Activated T-cell treated with anti-CD3 and anti-CD28 coated beads for 4 hours (primary cell): ENCODE results near the gene MRGPRF.

Experiments
- DNase-seq: peaks from one replicate; pipeline ENCODE4 v3.0.0-alpha.2; 2020

MRGPRF gene

DNA sequence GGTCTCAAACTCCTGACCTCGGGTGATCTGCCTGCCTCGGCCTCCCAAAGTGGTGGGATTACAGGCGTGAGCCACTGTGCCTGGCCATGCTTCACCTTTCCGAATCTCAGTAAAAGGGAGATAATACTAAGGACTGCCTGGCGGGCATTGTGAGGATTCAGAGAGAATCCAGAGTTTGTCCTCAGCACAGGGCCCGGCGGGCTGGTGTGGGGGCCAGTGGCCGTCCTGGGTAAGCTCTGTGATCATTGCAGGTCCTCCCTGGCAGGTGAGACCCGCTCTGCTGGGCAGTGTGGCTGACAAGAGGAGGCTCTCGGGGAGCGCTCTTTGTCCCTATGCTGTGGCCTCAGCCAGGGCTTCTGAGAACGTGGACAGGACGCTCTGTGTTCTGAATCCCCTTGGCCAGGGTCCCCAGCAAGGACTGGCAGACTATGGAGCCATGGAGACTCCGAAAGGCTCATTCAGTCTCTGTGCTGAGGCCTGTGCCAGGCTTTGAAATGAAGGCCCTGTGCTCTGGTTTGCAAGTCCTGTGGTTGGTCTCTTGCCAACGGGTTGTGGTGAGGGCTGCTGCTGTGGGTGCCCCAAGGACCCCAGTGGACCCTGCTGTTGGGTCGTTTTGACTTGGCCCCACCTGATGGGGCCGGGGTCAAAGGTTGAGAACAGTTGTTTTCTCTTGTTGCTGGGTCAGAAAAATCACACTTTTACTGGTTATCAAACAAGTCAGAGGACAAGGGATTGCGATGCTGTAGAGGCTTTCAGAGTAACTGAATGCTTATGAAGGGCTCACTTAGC lies 37.7 kb upstream of the MRGPRF start:
- DNase-seq, result no peak

DNA sequence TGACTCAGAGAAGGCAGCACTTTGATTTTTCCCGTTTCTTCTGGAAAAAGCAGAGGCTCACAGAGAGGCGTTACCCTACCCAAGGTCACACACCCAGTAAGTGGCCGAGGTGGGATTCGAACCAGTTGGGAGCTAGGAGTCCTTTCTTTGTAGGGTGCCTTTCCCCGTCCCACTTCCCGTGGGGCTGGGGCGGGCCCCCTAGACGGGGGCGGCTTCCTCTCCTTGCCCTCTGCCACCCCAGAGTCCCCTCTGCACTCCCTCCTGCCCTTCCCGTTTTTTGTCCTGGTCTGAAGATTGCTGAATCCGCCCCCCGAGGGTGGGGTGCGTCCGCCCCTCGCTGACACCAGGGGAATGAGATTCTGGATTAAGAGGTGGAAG lies 36.4 kb upstream of the MRGPRF start:
- DNase-seq, result no peak

DNA sequence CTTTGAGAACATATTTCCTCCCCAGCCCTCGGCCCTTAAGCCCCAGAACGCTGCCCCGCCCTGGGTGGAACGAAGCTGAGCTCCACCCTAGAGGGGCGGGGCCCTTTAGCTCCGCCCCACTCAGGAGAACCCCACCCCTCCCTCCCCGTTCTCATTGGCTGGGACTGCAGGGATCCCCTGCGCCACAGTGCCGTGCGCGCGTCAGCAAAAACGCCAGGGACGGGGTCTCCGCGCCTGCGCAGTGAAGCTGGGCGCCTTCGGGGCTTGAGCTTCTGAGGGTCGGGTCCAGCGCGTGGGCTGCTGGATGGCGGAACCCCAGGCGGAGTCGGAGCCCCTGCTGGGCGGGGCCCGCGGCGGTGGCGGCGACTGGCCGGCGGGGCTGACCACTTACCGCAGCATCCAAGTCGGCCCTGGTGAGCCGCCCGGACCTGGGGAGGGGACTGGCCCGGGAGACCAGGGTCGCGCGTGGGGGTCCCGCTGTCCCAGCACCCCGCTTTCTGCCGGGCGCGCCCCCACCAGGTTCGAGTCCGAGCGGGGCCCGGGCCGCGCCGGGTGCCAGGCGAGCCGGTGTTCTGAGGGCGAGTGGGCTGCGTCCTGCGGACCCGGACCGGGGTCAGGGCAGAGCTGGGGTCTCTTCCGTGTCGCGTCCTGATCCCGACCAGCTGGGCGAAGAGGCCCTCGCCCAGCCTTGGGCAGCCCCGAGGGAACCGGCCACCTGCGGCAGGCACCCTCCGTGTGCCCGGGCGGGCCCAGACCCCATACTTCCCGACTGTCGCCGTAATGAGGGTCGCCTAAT lies 35.8 kb upstream of the MRGPRF start, which contains the start of gene TPCN2:
Gene TPCN2, plus strand, starts transcription at position 239 of the 796 bp plus-strand sequence. Its CDS starts 66 bp downstream, at position 305.
- DNase-seq, result peak; percentile 85

DNA sequence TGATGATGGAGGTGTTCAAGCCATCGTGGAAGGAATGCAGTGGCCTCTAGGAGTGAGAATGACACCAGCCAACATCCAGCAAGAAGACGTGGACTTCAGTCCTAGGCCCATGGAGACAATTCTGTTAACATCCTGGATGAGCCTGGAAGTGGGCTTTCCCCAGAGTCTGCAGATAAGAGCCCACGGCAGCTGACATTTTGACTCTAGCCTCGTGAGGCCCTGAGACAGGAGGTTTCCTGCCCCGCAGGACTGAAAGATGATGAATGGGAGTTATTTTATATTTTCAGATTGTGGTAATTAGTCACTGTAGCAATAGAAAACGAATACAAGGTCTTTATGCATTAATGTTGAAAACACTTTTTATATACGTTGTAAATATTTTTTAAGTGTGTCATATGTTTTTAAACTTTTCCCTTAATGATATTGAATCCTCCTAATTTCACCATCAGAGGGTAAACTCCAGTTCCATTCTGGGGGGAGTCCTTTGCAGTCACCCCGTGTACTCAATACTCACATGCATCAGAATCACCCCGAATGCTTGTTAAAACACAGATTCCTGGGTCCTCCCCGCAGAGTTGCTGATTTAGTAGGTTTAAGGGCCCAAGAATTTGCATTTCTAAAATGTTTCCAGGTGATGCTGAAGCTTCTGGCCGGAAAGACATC lies 35.1 kb upstream of the MRGPRF start:
- no peak for DNase-seq

DNA sequence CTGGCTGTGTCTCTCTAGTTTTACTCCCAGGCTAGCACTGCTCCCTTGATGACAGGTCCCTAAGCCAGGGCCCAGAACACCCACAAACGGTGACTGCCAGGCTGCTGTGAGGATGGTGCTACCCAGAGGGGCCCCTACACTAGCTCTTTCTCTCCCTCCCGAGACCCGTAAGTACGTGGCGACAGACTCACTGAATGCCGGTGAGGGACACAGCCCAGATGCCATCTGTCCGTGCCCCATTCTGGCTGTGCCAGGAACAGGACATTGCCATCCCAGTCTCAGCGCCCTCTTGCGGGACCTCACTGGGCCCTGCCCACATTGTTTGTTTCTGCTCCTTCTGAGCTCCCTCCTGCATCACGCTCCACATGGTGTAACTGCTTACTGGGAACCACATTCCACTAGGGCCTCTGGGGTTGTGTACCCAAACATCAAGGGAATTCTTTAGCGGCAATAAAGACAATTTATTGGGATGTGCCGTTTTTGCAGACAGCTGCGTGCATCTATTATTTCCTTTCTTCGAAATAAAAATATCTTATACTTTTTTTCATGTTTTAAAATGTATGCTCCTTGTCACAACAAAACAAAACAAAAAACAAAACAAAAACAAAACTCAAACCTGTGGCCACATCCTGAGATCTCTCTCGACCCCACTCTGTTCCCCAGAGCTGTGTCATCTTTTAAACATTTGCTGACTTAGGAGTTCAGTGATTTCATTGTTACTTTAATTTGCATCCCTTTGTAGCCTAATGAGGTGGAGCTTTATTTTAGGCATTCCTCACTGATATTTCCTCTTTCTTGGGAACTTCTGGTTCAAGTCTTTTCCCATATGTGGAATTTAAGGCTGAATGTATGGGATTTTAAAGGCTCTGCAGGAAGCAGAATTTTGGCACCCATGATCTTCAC lies 31.3 kb upstream of the MRGPRF start:
- no peak for DNase-seq

DNA sequence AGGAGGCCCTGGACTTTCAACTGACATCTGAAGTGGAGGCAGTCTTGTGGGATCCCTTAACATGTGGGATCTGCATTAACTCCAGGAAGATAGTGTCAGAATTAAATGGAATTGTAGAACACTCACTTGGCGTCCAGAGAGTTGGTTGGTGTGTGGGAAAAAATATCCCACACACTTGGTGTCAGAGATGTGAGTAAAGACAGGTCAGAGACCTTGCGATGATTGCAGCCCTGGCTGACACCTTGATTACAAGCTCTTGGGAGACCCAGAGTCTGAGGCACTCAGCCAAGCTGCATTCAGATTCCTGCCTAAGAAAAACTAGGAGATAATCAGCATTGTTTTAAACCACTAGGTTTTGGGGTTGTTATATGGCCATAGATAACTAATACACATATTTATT lies 28.5 kb upstream of the MRGPRF start:
- DNase-seq, result no peak

DNA sequence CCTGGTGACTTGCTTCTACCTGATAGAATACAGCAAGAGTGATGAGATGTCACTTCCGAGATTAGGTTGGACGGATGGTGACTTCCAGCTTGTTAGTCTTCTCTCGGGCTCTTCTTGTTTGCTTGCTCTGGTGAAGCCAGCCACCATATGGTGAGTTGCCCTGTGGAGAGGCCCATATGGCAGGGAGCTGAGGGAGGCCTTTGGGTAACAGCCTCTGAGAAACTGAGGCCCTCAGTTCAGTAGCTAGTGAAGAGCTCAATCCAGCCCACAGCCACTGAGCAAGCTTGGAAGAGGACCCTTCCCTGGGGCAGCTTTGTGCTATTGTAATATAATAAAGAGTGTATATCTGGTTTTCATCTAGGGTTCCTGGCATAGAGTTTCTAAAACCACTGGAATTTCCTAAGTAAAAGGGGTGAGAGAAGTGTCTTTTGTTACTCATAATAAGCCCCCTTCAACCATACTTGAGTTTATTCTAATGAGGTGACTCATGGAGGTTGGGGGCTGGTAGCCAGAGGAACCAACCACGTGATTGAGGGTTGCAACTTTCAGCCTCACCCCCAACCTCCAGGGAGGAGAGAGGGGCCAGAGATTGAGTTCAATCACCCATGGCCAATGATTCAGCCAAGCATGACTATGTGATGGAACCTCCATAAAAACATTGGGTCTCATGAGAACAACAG lies 27.7 kb upstream of the MRGPRF start:
- DNase-seq, result no peak

DNA sequence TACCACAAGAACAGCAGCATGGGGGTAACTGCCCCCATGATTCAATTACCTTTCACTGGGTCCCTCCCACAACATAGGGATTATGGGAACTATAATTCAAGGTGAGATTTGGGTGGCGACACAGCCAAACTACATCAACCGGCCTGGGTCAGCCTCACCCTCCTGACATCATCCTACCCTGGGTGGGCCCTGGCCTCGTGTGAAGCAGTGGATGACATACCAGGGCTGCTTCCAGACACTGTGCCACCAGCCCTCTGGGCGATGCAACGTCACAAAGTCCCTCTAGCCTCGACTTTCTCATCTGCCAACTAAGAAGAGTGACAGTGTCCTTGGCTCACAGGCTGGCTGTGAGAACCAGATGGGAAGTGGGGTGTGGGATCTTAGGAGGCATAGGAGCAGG lies 27.0 kb upstream of the MRGPRF start:
- DNase-seq, result no peak

DNA sequence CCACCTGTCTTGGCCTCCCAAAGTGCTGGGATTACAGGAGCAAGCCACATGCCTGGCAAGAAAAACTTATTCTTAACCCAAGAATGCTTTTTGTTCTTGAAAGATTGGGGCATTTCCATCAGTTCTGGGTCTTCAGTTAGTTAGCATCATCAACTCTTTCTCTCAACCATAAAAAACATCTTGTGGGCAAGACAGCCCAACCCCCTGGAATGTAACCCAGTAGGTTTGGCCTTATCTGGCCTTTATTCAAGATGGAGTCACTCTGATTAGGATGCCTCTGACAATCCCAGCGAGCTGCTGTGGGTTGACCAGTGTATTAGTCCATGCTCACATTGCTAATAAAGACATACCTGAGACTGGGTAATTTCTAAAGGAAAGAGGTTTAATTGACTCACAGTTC lies 26.5 kb upstream of the MRGPRF start:
- no peak for DNase-seq

DNA sequence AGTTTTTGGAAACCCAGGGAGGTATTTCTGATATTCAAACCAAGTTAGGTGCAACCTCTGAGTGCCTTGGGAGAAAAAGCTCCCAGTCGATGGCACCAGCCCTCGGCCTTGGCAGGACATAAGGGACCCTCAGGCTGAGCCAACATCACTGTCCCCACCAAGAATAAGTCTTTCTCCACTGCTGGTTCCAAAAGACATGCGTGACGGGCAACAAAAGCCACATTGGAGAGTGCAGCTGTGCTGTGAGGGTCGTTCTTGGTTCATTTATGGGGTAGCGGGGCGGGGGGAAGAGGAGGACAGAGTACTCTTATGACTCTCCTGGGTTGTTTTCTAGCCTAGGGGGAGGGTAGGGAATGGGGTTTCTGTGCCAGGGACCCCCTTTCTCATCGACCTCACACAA lies 24.5 kb upstream of the MRGPRF start:
- DNase-seq, result no peak

DNA sequence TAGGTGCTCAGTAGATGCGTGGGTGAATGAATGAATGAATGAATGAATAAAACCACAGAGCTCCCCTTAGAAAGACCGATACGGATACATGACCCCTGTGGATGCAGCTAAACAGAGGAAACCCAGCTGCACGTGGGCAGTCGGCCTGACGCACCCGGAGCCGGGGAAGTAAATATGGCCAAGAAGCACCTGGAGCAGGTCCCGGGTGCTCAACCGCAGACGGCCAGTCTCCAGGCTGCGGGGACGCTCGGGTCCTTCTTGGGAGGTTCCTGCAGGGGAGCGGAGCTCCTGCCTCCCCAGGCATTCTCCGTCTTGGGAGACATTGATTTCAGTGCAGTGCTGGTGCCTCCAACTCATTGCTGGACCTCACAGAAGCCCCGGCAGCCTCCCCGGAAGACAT lies 24.0 kb upstream of the MRGPRF start:
- DNase-seq, result no peak

DNA sequence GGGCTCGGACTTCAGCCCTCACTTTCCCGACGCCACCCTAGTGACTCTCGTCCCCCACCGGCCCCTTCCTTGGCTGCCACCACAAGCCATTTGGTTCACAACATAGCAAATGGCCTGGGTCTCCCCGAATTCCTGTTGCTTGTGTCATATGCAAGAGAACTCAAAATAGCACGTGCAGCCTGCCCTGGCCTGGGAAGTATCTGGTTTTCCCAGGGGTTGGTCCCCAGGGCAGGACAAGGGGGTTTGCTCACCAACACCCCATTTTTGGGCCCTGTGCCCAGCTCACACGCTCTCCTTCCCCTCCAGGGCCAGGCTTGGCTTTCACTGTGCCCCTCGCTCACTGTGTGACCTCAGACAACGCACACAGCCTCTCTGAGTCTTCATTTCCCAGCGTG lies 22.9 kb upstream of the MRGPRF start:
- DNase-seq, result no peak

DNA sequence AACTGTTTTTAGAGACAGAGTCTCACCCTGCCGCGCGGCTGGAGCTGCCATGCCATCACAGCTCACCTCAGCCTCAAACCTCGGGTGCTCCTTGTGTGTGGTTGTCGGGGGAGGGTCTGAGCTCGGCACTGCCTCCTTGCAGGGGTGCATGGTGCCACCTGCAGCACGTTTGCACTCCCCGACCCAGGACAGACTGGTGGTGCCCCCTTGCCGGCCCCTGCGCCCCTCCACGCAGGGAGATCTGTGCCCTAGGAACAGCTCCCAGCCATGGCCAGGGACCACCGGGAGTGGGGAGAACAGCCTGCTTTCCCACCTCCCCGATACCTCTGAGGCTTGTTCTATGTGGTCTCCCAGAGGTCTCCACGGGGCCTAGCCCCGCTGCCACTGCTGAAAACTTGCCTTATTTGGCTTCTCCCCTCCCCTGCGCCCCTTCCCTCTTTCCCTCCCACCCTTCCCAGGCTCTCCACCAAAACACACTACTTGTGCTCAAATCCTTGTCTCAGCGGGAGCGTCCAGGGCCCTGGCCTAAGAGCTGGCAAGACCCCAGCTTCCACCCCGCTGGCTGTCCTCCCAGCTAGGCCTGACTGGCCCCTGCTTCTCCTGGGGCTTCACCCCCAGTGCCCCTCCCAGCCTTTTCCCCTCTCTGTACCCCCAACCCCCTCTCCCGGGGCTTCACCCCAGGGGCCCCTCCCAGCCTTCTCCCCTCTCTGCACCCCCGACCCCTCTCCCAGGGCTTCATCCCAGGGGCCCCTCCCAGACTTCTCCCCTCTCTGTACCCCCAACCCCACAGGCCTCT lies 22.3 kb upstream of the MRGPRF start:
- DNase-seq, result no peak

DNA sequence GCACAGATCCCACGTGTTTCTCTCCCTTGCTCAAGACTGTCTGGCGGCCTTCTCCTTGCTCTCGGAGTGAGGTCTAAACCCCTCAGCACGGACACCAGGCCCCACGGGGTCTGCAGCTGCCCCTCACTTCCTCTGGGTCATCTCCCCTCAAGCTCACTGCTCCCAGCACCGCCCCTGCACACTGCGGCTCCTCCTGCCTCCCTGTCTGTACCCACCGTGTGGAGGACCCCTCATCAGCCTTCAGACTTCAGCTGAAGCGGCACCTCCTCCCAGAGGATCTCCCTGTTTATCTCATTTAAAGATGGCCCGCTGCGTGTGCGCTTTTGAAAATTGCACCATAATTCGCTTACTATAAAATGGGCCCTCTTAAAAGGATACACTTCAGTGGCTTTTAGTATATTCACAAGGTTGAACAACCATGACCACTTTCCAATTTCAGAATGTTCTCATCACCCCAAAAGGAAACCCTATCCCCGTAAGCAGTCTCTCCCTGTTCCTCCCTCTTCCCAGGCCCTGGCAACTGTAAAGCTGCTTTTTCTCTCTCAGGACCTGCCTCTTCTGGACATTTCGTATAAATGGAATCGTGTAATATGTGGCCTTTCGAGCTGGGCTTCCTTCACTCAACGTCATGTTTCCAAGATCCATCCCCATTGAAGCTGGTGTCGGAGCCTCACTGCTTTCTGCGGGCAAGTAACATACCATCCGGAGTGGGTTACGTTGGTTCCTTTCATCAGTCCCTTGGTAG lies 21.2 kb upstream of the MRGPRF start:
- DNase-seq, result no peak

DNA sequence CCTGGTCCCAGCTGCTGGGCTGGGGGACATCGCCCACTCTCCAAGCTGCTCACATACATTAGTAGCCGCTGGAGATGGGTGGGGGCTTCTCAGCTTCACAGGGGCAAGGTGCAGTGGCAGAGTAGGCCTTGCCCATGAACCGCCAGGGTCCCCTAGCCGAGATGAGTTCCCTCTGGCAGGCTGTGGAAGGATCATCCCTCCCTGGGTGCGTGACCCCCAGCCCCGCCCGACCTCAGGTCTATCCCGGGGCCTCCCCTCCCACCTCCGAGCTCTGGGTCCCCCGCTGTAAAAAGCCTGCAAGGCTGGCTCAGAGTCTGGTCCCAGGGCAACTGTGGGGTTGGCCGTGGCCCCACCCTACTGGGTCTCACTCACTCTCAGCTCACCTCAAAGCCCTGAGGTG lies 20.4 kb upstream of the MRGPRF start:
- DNase-seq, result no peak

DNA sequence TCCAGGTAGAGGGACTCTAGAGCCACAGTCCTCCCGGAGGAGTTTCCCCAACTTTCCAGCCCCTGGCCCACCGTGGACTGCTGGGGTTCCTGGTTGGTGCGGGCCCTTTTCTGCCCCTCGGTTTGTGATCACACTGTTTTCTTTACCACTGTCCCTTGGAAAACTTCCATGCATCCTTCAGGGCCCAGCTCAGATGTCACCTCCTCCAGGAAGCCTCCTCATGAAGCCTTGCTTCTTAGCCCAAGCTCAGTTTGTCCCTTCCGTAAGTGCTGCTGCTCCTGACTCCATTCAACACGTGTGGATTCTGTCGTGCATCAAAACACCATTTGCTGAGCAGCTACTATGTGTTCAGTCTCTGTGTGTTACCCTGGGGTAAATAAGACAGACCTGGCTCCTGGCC lies 19.8 kb upstream of the MRGPRF start:
- no peak for DNase-seq

DNA sequence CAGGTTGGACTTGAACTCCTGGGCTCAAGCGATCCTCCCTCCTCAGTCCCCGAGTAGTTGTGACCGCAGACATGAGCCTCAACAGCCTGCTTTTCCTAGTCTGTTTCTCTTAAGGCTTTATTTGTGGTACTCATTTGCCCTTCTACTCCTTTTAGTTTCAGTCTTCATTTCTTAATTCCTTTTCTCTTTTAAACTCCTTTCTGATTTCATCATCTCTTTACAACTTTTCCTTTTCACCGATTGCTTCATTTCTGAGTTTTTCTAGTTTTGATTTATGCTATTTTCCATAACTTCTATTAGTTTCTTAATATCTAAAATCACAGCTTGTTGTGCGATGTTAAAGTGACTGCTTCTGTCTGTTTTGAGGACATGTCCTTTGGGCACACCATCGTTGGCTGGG lies 17.3 kb upstream of the MRGPRF start:
- no peak for DNase-seq

DNA sequence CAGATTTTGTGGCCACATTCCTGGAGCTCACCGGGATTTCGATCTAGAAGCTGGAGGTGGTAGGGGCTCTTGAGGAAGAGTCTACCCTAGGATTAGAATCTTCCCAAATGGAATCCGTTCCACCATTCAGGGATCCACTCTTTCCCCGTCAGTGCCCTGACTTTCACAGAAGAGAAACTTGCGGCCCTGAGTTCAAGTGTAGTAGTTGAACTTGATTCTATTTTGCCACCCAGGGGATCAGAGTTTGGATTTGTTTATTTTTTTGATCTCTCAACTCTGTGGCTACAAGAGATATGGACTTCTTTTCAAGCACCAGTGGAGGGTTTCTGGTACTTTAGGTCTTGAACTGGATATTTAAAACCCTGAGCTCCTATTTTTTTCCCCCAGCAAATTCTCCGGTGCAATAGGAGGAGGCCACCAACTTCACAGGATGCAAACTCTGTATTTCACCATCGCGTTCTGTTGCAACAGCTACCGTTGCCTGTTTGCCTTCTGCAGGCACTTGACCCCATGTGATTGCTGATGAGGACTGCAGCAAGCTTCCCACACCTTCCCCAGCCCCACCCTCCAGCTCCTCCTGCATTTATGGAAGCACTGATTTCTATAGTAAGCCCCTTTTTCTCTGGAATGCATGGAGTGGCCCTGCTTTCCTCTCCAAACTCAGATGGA lies 14.8 kb upstream of the MRGPRF start:
- no peak for DNase-seq

DNA sequence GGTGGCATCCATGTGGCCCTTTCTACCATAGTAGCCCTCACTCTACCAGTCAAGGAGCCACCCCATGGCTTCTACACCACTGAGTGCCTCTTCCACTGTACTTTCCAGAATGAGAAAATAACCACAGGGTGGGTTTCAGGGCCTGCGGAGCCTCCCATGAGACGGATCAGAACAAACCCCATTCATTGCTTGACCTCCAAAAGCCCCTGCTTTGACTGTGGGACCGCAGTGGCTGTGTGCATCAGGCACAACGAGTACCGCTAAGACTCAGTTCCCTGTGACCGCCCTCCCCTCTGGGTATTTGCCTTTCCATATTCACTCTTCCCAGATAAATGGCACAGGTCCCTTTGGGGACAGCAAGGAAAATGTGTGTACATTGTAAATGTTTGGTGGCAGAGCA lies 11.5 kb upstream of the MRGPRF start:
- no peak for DNase-seq

DNA sequence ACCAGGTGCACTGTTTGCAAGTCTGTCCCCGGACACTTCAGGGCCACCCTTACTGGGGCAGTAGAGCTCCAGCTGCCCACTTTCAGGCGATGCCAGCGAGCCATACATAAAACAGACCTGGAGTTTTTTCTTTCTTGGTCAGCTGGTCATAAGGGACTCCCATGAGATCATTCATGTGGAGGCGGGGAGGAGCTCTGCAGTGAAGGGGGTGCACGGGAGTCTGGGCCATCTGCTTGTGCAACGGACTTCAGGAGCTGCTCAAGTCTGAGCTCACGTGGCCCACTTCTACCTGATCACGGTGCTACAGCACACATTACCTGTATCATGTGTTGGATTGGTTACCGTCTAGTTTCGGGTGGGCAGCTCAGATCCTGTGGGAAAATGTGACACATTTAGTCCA lies 9.2 kb upstream of the MRGPRF start:
- DNase-seq, result no peak
